ENCODE measurements around the gene KIAA1217. TPM values are rescaled to one million over a fixed set of nuclear protein-coding genes. Genes with fewer than 3 reads are reported as not detected.

KIAA1217 gene
- total and polyA plus RNA-seq, 9 of the 15 experiments (the other 6 are each of a cell fraction or from before 2014, with no cell fraction given): 0.04 TPM; not detected in 8

DNA sequence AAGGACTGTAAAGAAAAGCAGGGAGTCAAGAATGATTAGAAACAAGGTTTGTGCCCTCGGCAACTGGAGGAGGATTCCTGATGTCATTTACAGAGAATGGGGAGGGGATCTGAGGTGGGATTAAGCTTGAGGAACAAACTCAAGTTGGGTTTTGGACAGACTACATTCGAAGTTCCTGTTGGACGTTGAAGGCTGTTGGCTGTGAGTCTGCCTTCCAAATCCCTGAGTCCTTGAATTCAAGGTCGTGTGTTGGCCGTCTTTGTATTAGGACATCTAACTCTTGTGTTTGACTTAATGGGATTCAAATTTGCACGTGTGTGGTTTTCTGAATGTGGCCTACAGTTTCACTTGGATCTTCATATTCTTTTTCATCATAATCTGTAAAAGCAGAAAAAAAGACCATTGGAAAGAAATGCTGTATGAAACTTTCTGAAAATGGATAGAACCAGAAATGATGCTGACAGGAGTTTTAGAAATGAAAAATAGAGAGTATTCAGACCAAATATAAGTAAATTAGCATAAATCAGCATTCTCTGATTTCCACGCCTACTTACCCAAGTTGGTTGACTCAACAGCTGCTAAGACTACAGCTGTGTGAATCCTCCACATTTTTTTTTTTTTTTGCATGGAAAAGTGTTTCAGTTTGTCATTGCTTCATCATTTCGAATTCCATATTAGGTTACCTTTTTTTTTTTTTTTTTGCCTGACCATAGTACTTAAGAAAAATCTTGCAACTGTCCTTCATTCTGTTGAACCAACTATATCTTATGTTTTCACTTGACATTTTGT is 94.8 kb downstream of the KIAA1217 start:
- Histone ChIP-seq H2AFZ (ENCODE audit: low read depth, low read length) (no peak overlapping the region), H3K27ac (ENCODE audit: extremely low read depth, low read depth, low read length) (no peak overlapping the region), H3K4me1 (replicated peaks in 1 of 2; ENCODE audit: control insufficient read depth in 2 of 2, insufficient read depth in 2 of 2, low read length in 2 of 2) (no peaks in the 10 kb centered on the region), H3K9me1 (ENCODE audit: control insufficient read depth, insufficient read depth, low read length) (no peaks in the 10 kb centered on the region), H3K9me3 (replicated peaks; ENCODE audit: control insufficient read depth, insufficient read depth, low read depth, low read length) (no peaks in the 10 kb centered on the region), H3K27me3 (ENCODE audit: control insufficient read depth in 2 of 2, insufficient read depth in 2 of 2, low read length in 2 of 2) (no peaks in the 10 kb centered on the region; a peak in 1 of 5 replicates), H4K20me1 (replicated peaks; ENCODE audit: control insufficient read depth, insufficient read depth, low read length) (no peaks in the 10 kb centered on the region), H3K9ac (ENCODE audit: insufficient read depth in 1 of 2, low read depth in 2 of 2, low read length in 2 of 2) (no peak overlapping the region), H3K4me3 (no peak overlapping the region), H3K36me3 (ENCODE audit: control insufficient read depth, insufficient read depth, low read length) (no peaks in the 10 kb centered on the region), H3K79me2 (ENCODE audit: control insufficient read depth, insufficient read depth, low read length) (no peaks in the 10 kb centered on the region), H3K4me2 (ENCODE audit: insufficient read depth, low read length) (no peak overlapping the region)
- intact Hi-C loops (cut with micrococcal nuclease) (no loop called here), in situ Hi-C loops (cut with MboI) (no loop called here)
- TF ChIP-seq SMAD4 (CRISPR knock-in tag; conservative IDR thresholded peaks at IDR 0.05): no peak
- BruUV-seq (replicated peaks): no TSS peak
- ChIA-PET CTCF (ENCODE audit: low intra/inter-chr PET ratio) (no interaction called here), POLR2A (no interaction called here)
- WGBS (ENCODE audit: insufficient coverage, low coverage, missing lambda C conversion rate): 2% methylated on average over 8 of the region's 8 CpGs
- DNase-seq (ENCODE audit: extremely low read depth in 1 of 4, low spot score in 3 of 4) (no peak), FAIRE-seq (no peak), ATAC-seq (no peak)

DNA sequence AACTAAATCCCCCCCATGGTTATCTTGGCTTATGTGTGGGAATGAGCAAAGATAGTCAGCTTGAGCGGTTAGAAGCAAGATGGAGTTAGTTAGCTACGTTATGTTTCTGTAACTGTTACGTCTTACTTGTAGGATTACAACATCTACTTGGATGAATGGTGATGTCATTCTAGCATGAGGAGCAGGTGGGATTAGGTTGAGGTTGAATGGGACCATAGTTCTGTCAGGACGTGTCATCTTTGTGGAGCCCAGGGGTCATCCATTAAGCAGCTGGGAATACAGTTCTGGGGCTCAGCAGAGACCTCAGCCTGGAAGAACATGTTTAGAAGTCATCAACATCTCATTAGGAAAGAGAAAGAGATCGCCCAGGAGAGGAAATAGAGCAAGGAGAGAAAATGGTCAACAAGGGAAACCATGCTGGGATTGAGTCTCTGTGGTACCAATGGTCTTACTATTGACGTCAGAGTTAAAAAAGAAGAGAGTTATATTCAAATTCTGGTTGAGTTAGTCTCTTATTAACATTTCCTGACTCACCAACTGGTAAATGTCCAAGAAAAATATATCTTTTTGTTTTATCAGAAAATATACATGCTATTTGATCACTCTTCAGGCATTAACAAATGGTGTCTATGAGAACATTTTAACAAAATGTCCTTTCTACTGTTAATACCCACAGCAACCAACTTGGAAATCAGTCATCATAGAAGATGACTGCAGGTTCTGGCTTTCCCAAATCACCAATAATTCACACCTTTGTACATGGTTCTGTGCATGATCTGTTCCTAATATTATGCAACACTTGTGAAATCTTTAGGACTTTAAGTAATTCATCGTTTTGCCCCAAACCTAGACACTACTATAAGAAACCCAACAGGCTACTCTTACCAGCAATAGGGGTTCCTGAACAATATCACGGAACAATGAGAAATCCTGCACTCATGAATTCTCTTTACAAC is 96.9 kb downstream of the KIAA1217 start:
- no peaks in the 10 kb centered on the region for H4K20me1 ChIP-seq (replicated peaks; ENCODE audit: control insufficient read depth, insufficient read depth, low read length)
- no peaks in the 10 kb centered on the region for H3K79me2 ChIP-seq (ENCODE audit: control insufficient read depth, insufficient read depth, low read length)
- no peaks in the 10 kb centered on the region for H3K36me3 ChIP-seq (ENCODE audit: control insufficient read depth, insufficient read depth, low read length)
- 0% methylated on average over 8 of the region's 8 CpGs for WGBS (ENCODE audit: insufficient coverage, low coverage, missing lambda C conversion rate)
- no peak overlapping the region for H2AFZ ChIP-seq (ENCODE audit: low read depth, low read length)
- H3K4me3 ChIP-seq: no peak overlapping the region
- DNase-seq (ENCODE audit: extremely low read depth in 1 of 4, low spot score in 3 of 4) (no peak), FAIRE-seq (no peak), ATAC-seq (no peak)
- H3K27ac ChIP-seq (ENCODE audit: extremely low read depth, low read depth, low read length): no peak overlapping the region
- H3K4me2 ChIP-seq (ENCODE audit: insufficient read depth, low read length): no peak overlapping the region
- H3K9ac ChIP-seq (ENCODE audit: insufficient read depth in 1 of 2, low read depth in 2 of 2, low read length in 2 of 2): no peak overlapping the region
- BruUV-seq (replicated peaks): no TSS peak
- intact Hi-C loops (cut with micrococcal nuclease): no loop called here
- H3K27me3 ChIP-seq (ENCODE audit: control insufficient read depth in 2 of 2, insufficient read depth in 2 of 2, low read length in 2 of 2): no peaks in the 10 kb centered on the region; a peak in 1 of 5 replicates
- CTCF ChIA-PET (ENCODE audit: low intra/inter-chr PET ratio): no interaction called here
- TF ChIP-seq MYNN (IDR thresholded peaks at IDR 0.05): no peak
- no peak for TF ChIP-seq MYNN (CRISPR knock-in tag; IDR thresholded peaks at IDR 0.05)
- TF ChIP-seq, protein P1, sequence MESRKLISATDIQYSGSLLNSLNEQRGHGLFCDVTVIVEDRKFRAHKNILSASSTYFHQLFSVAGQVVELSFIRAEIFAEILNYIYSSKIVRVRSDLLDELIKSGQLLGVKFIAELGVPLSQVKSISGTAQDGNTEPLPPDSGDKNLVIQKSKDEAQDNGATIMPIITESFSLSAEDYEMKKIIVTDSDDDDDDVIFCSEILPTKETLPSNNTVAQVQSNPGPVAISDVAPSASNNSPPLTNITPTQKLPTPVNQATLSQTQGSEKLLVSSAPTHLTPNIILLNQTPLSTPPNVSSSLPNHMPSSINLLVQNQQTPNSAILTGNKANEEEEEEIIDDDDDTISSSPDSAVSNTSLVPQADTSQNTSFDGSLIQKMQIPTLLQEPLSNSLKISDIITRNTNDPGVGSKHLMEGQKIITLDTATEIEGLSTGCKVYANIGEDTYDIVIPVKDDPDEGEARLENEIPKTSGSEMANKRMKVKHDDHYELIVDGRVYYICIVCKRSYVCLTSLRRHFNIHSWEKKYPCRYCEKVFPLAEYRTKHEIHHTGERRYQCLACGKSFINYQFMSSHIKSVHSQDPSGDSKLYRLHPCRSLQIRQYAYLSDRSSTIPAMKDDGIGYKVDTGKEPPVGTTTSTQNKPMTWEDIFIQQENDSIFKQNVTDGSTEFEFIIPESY (CRISPR knock-in tag; IDR thresholded peaks at IDR 0.05): no peak
- TF ChIP-seq MXI1 (IDR thresholded peaks at IDR 0.05; ENCODE audit: low read depth, low read length): no peak
- no peak for TF ChIP-seq LEF1 (IDR thresholded peaks at IDR 0.05)
- TF ChIP-seq PHB2 (IDR thresholded peaks at IDR 0.05; ENCODE audit: low read depth): no peak
- TF ChIP-seq SIX5 (IDR thresholded peaks at IDR 0.05; ENCODE audit: borderline replicate concordance in 1 of 2, insufficient read depth in 1 of 2, low read depth in 1 of 2, low read length in 2 of 2): no peak
- TF ChIP-seq RBM14 (IDR thresholded peaks at IDR 0.05; ENCODE audit: borderline replicate concordance, insufficient read depth, low read depth, low read length): no peak
- TF ChIP-seq SOX6 (IDR thresholded peaks at IDR 0.05): no peak
- no peak for TF ChIP-seq FOXJ2 (tag; IDR thresholded peaks at IDR 0.05)
- TF ChIP-seq POLR2H (tag; IDR thresholded peaks at IDR 0.05; ENCODE audit: low read depth): no peak
- no peak for TF ChIP-seq ZNF507 (tag; conservative IDR thresholded peaks at IDR 0.05)
- no peaks in the 10 kb centered on the region for H3K9me1 ChIP-seq (ENCODE audit: control insufficient read depth, insufficient read depth, low read length)
- in situ Hi-C loops (cut with MboI): no loop called here
- POLR2A ChIA-PET: no interaction called here
- H3K4me1 ChIP-seq (replicated peaks in 1 of 2; ENCODE audit: control insufficient read depth in 2 of 2, insufficient read depth in 2 of 2, low read length in 2 of 2): no peaks in the 10 kb centered on the region
- no peaks in the 10 kb centered on the region for H3K9me3 ChIP-seq (replicated peaks; ENCODE audit: control insufficient read depth, insufficient read depth, low read depth, low read length)
